Left ventricle myocardium inferior (tissue), 1 donor: ENCODE results near the gene LARP1. TPM values are rescaled to one million over a fixed set of nuclear protein-coding genes. Genes with fewer than 3 reads are reported as not detected.

Source experiments
- DNase-seq: peaks from one replicate; pipeline ENCODE4 v3.0.0-alpha.2; 2020
- H3K27ac ChIP-seq: fragments of 200-600 bp; replicated peaks from 2 replicates; pipeline ENCODE4 v1.8.0; 2021
- H3K27me3 ChIP-seq: fragments of 200-600 bp; 2 replicates; pipeline ENCODE4 v1.8.0; 2021; ENCODE audit warnings: low read depth
- H3K36me3 ChIP-seq: fragments of 200-600 bp; 2 replicates; pipeline ENCODE4 v1.8.0; 2021
- H3K4me1 ChIP-seq: fragments of 200-600 bp; 2 replicates; pipeline ENCODE4 v1.8.0; 2021
- H3K4me3 ChIP-seq: fragments of 200-600 bp; 2 replicates; pipeline ENCODE4 v1.8.0; 2021; ENCODE audit warnings: mild to moderate bottlenecking, moderate library complexity
- H3K9me3 ChIP-seq: fragments of 200-600 bp; replicated peaks from 2 replicates; pipeline ENCODE4 v1.8.0; 2021
- intact Hi-C: fragments of 100-400 bp; cut with micrococcal nuclease; formaldehyde crosslinking; loops from one replicate; pipeline ENCODE4 v1.11.0; 2022
- total RNA-seq: library from RNA; stranded (reverse); fragmentation: NEBNext Ultra II Directional; extraction: Animal tissue kit (Norgen Biotek cat#: 25700); gene quantifications from one replicate; pipeline ENCODE4 v1.2.1, GENCODE V29; 2021
- TF ChIP-seq, protein P1 (sequence below): fragments of 200-600 bp; IDR thresholded peaks from 2 replicates; pipeline ENCODE4 v1.8.0; 2021; ENCODE audit warnings: antibody characterized with exemption, mild to moderate bottlenecking, borderline replicate concordance
- donor health status: DM: no; HTN: yes; CAD: no; lungs with severe emphysema.

The LARP1 gene
- total RNA-seq, 1 donor from 2014 or later = 148 TPM

GRCh38 chr5:154823605-154824004 is 68.4 kb downstream of the LARP1 start:
- H3K36me3 ChIP-seq = peaks cover 84% of the 10 kb centered on the region

GRCh38 chr5:154824070-154824469 is 68.9 kb downstream of the LARP1 start:
- peaks cover 17% of the 10 kb centered on the region for H3K4me1 ChIP-seq

More at GRCh38 chr5:154823605-154824004, 68.4 kb downstream of the LARP1 start:
- Histone ChIP-seq H3K4me3 (no peak overlapping the region), H3K27me3 (no peaks in the 10 kb centered on the region), H3K9me3 (no peaks in the 10 kb centered on the region), H3K4me1 (peaks cover 21% of the 10 kb centered on the region), H3K27ac (no peak overlapping the region)
- intact Hi-C loops = no loop called here
- no peak for DNase-seq
- TF ChIP-seq, protein P1, sequence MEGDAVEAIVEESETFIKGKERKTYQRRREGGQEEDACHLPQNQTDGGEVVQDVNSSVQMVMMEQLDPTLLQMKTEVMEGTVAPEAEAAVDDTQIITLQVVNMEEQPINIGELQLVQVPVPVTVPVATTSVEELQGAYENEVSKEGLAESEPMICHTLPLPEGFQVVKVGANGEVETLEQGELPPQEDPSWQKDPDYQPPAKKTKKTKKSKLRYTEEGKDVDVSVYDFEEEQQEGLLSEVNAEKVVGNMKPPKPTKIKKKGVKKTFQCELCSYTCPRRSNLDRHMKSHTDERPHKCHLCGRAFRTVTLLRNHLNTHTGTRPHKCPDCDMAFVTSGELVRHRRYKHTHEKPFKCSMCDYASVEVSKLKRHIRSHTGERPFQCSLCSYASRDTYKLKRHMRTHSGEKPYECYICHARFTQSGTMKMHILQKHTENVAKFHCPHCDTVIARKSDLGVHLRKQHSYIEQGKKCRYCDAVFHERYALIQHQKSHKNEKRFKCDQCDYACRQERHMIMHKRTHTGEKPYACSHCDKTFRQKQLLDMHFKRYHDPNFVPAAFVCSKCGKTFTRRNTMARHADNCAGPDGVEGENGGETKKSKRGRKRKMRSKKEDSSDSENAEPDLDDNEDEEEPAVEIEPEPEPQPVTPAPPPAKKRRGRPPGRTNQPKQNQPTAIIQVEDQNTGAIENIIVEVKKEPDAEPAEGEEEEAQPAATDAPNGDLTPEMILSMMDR = no peak

DNA sequence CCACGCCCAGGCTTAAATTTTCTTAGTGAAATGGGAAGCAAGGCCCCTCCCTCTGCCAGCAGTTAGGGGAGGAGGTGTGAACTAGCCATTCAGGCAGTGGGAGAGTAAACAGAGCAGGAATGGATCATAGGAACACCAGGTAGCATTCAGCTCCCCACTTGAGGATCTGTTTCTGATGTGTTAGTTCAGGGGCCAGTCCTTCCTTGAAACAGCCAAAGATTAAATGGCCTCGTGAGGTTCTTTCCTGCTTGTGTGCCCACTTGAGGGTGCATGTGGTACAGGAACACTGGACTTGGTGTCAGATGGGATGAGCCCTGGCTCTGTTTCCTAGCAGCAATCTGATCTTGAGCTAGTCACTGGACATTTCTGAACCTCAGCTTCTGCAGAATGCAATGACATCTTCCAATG is 74.0 kb downstream of the LARP1 start:
- Histone ChIP-seq H3K36me3 (peaks cover 66% of the 10 kb centered on the region), H3K4me3 (no peak overlapping the region), H3K27me3 (no peaks in the 10 kb centered on the region), H3K9me3 (no peaks in the 10 kb centered on the region), H3K27ac (no peak overlapping the region), H3K4me1 (peaks cover 2% of the 10 kb centered on the region)
- intact Hi-C loops = no loop called here
- DNase-seq = no peak
- TF ChIP-seq, protein P1 = no peak

More at GRCh38 chr5:154824070-154824469, 68.9 kb downstream of the LARP1 start:
- Histone ChIP-seq H3K9me3 (no peaks in the 10 kb centered on the region), H3K27ac (no peak overlapping the region), H3K27me3 (no peaks in the 10 kb centered on the region), H3K36me3 (peaks cover 88% of the 10 kb centered on the region), H3K4me3 (no peak overlapping the region)
- no peak for DNase-seq
- TF ChIP-seq, protein P1 = no peak
- intact Hi-C loops = no loop called here

- no peak overlapping the region for H3K27ac ChIP-seq
- DNase-seq = no peak
- H3K4me3 ChIP-seq = no peak overlapping the region
- no peaks in the 10 kb centered on the region for H3K27me3 ChIP-seq
- peaks cover 7% of the 10 kb centered on the region for H3K4me1 ChIP-seq
- intact Hi-C loops = no loop called here
- no peaks in the 10 kb centered on the region for H3K9me3 ChIP-seq
- peaks cover 61% of the 10 kb centered on the region for H3K36me3 ChIP-seq
- TF ChIP-seq, protein P1 = no peak
Observed at GRCh38 chr5:154829589-154830218, 74.5 kb downstream of the LARP1 start.

DNA sequence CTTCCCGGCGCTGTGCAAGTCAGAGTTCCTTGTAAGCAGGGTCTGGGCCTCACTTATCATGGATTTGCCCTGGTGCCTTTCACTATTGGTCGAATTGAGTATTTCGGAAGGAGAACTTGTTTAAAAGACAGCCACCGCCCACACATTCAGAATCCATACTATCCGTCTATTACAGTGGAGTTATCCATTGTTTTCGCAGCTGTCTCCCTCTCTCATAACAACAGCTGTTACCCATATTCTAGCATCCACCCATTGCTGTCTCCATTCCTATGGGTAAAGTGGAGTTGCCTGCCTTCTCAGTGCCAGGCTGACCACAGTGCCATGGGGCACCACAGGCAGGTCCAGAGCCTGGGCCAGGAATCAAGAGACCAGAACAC is 75.0 kb downstream of the LARP1 start:
- intact Hi-C loops = no loop called here
- H3K36me3 ChIP-seq = peaks cover 60% of the 10 kb centered on the region

More for the DNA sequence above, 75.0 kb downstream of the LARP1 start:
- H3K4me1 ChIP-seq = peaks cover 12% of the 10 kb centered on the region
- no peaks in the 10 kb centered on the region for H3K27me3 ChIP-seq
- TF ChIP-seq, protein P1 = no peak
- H3K27ac ChIP-seq = no peak overlapping the region
- H3K4me3 ChIP-seq = no peak overlapping the region
- DNase-seq = no peak
- H3K9me3 ChIP-seq = no peaks in the 10 kb centered on the region
